Measurements from ENCODE around the gene CYB5D1. TPM values are rescaled to one million over a fixed set of nuclear protein-coding genes. Genes with fewer than 3 reads are reported as not detected.

Gene CYB5D1
- total RNA-seq, 1 donor from 2014 or later, result 4.4 TPM

- Histone ChIP-seq H3K27me3 (no peaks in the 10 kb centered on the region), H3K27ac (no peak overlapping the region), H3K4me1 (peaks cover 3% of the 10 kb centered on the region), H3K36me3 (peaks cover 0 to 88% of the 10 kb centered on the region in 2 donors), H3K9me3 (no peaks in the 10 kb centered on the region), H3K4me3 (no peak overlapping the region)
- TF ChIP-seq POLR2AphosphoS5 (IDR thresholded peaks at IDR 0.05; ENCODE audit: insufficient read depth in 1 of 2, low read depth in 1 of 2), result no peak
- no peak for TF ChIP-seq POLR2A (IDR thresholded peaks at IDR 0.05)
- TF ChIP-seq CTCF (IDR thresholded peaks at IDR 0.05), result no peak
- intact Hi-C loops (cut with DNase I), result no loop called here
- no peak for DNase-seq (ENCODE audit: extremely low spot score in 2 of 2)
Measured at GRCh38 chr17:7894866-7895265, 37.1 kb downstream of the CYB5D1 start.

- intact Hi-C loops (cut with DNase I), result no loop called here
- DNase-seq (ENCODE audit: extremely low spot score in 2 of 2), result no peak
- Histone ChIP-seq H3K9me3 (no peaks in the 10 kb centered on the region), H3K36me3 (peaks cover 0 to 94% of the 10 kb centered on the region in 2 donors), H3K27ac (no peak overlapping the region), H3K27me3 (no peaks in the 10 kb centered on the region), H3K4me3 (no peak overlapping the region), H3K4me1 (no peaks in the 10 kb centered on the region)
- no peak for TF ChIP-seq POLR2AphosphoS5 (IDR thresholded peaks at IDR 0.05; ENCODE audit: insufficient read depth in 1 of 2, low read depth in 1 of 2)
- TF ChIP-seq CTCF (IDR thresholded peaks at IDR 0.05), result no peak
- no peak for TF ChIP-seq POLR2A (IDR thresholded peaks at IDR 0.05)
Measured at GRCh38 chr17:7897090-7897489, 39.3 kb downstream of the CYB5D1 start.

GRCh38 chr17:7897773-7898172 is 40.0 kb downstream of the CYB5D1 start:
- Histone ChIP-seq H3K27me3 (no peaks in the 10 kb centered on the region), H3K4me1 (no peaks in the 10 kb centered on the region), H3K36me3 (peaks cover 0 to 96% of the 10 kb centered on the region in 2 donors), H3K4me3 (no peak overlapping the region), H3K27ac (no peak overlapping the region), H3K9me3 (no peaks in the 10 kb centered on the region)
- DNase-seq (ENCODE audit: extremely low spot score in 2 of 2), result no peak
- intact Hi-C loops (cut with DNase I), result no loop called here
- TF ChIP-seq POLR2A (IDR thresholded peaks at IDR 0.05) (no peak), CTCF (IDR thresholded peaks at IDR 0.05) (peak in 1 of 3 experiments; percentile 27)

- H3K27ac ChIP-seq, result no peak overlapping the region
- peaks cover 0 to 100% of the 10 kb centered on the region in 2 donors for H3K36me3 ChIP-seq
- no peak for DNase-seq (ENCODE audit: extremely low spot score in 2 of 2)
- no peaks in the 10 kb centered on the region for H3K4me1 ChIP-seq
- no peak overlapping the region for H3K4me3 ChIP-seq
- no peak for TF ChIP-seq CTCF (IDR thresholded peaks at IDR 0.05)
- TF ChIP-seq POLR2AphosphoS5 (IDR thresholded peaks at IDR 0.05; ENCODE audit: insufficient read depth in 1 of 2, low read depth in 1 of 2), result no peak
- no peak for TF ChIP-seq POLR2A (IDR thresholded peaks at IDR 0.05)
- intact Hi-C loops (cut with DNase I), result no loop called here
- H3K27me3 ChIP-seq, result no peaks in the 10 kb centered on the region
- H3K9me3 ChIP-seq, result no peaks in the 10 kb centered on the region
Measured at GRCh38 chr17:7903154-7904103, 45.6 kb downstream of the CYB5D1 start.

- Histone ChIP-seq H3K36me3 (peaks cover 0 to 80% of the 10 kb centered on the region in 2 donors), H3K4me3 (no peak overlapping the region), H3K27ac (no peak overlapping the region), H3K27me3 (no peaks in the 10 kb centered on the region), H3K9me3 (no peaks in the 10 kb centered on the region), H3K4me1 (no peaks in the 10 kb centered on the region)
- DNase-seq (ENCODE audit: extremely low spot score in 2 of 2), result no peak
- intact Hi-C loops (cut with DNase I), result no loop called here
- no peak for TF ChIP-seq POLR2AphosphoS5 (IDR thresholded peaks at IDR 0.05; ENCODE audit: insufficient read depth in 1 of 2, low read depth in 1 of 2)
- TF ChIP-seq CTCF (IDR thresholded peaks at IDR 0.05), result no peak
- TF ChIP-seq POLR2A (IDR thresholded peaks at IDR 0.05), result no peak
Measured at GRCh38 chr17:7909089-7909488, 51.3 kb downstream of the CYB5D1 start.

All from vagina (tissue), 2 donors.